ENCODE results near the gene BATF. TPM values are rescaled to one million over a fixed set of nuclear protein-coding genes. Genes with fewer than 3 reads are reported as not detected.
A peak's percentile ranks its signal among the peaks of the same experiment; 100 is the strongest.

Gene BATF
- total and polyA plus RNA-seq, 2 of the 8 experiments (the other 6 are each of a cell fraction or from before 2014, with no cell fraction given): not detected

DNA sequence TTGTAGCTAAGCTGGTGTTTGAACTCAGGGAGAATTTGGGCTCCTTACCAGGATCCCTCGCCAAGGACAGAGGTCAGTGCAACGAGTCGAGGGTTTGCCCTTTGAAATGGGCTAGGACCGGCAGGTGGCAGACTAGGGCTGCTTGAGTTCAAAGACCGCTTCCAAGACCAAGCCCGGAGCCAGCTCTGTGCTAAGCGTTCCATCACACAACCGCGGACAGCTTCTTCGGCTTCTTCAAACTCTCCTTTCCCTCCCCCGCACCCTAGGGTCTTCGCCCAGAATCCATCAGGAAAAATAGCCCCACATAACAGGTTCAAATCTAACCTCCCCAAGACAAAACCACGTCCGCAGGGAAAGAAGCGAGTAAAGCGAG is 55.4 kb downstream of the BATF start:
- Histone ChIP-seq H4K91ac (replicated peaks; ENCODE audit: insufficient read length, low read length) (no peak overlapping the region), H3K36me3 (ENCODE audit: control insufficient read depth in 2 of 4, insufficient read depth in 4 of 4, low read length in 3 of 4) (no peaks in the 10 kb centered on the region), H3K27ac (ENCODE audit: low read depth, low read length) (no peak overlapping the region), H3K79me1 (ENCODE audit: low read depth, low read length) (no peaks in the 10 kb centered on the region), H2BK20ac (ENCODE audit: low read length) (no peak overlapping the region), H2BK5ac (ENCODE audit: low read depth, low read length) (no peak overlapping the region), H3K79me2 (ENCODE audit: control insufficient read depth in 1 of 2, insufficient read depth in 2 of 2, low read length in 2 of 2) (no peaks in the 10 kb centered on the region), H3K14ac (ENCODE audit: insufficient read length) (no peak overlapping the region), H3K56ac (replicated peaks; ENCODE audit: insufficient read length, low read depth, low read length) (no peak overlapping the region), H3K4me3 (ENCODE audit: extremely low read depth in 1 of 4, insufficient read depth in 2 of 4, low read depth in 3 of 4, low read length in 4 of 4) (peak overlapping the region; percentile 46 to 83 (median 72)), H3K9ac (replicated peaks in 1 of 4; ENCODE audit: extremely low read depth in 1 of 4, low read depth in 3 of 4, low read length in 3 of 4) (peak overlapping the region in 2 of 4 experiments; percentile 38 to 44; a peak in 2 of 7 replicates), H3K4me2 (ENCODE audit: insufficient read depth in 1 of 2, low read depth in 2 of 2, low read length in 2 of 2) (peak overlapping the region; percentile 54 to 92), H3K18ac (ENCODE audit: extremely low read depth, low read length) (peak overlapping the region; percentile 76), H4K8ac (ENCODE audit: extremely low read depth, insufficient read depth, low read length) (no peak overlapping the region), H3K27me3 (replicated peaks in 1 of 4; ENCODE audit: control insufficient read depth in 3 of 4, extremely low read depth in 1 of 4, insufficient read depth in 3 of 4, low read length in 3 of 4) (peaks cover 0 to 8% (median 5%) of the 10 kb centered on the region in 4 experiments; a peak in 6 of 7 replicates), H4K20me1 (replicated peaks in 1 of 2; ENCODE audit: control insufficient read depth in 1 of 2, insufficient read depth in 2 of 2, low read length in 2 of 2) (no peaks in the 10 kb centered on the region), H2AFZ (ENCODE audit: low read length) (peak overlapping the region; percentile 97), H3K4ac (replicated peaks; ENCODE audit: insufficient read length, low read depth, low read length) (no peak overlapping the region), H3K9me3 (ENCODE audit: insufficient read depth in 2 of 2, low read depth in 1 of 2, low read length in 1 of 2) (no peaks in the 10 kb centered on the region), H3K23me2 (ENCODE audit: low read depth, low read length) (peaks cover 15% of the 10 kb centered on the region; the same call in 1 of the 2 replicates), H2BK15ac (ENCODE audit: low read length) (no peak overlapping the region), H2BK12ac (ENCODE audit: low read depth, low read length) (no peak overlapping the region), H3K4me1 (replicated peaks in 1 of 4; ENCODE audit: control insufficient read depth in 3 of 4, insufficient read depth in 4 of 4, low read length in 3 of 4) (peaks cover 0 to 13% (median 4%) of the 10 kb centered on the region in 4 experiments; a peak in 4 of 7 replicates), H3K23ac (ENCODE audit: insufficient read length) (no peak overlapping the region), H4K5ac (ENCODE audit: insufficient read length, low read depth, low read length) (no peak overlapping the region), H2AK5ac (ENCODE audit: low read depth, low read length) (no peak overlapping the region), H2BK120ac (replicated peaks; ENCODE audit: low read depth, low read length) (no peak overlapping the region)
- 4% methylated on average over 16 of the region's 16 CpGs; no CpG with 5 or more reads in 1 of the 2 experiments for WGBS, 2 experiments (ENCODE audit: extremely low coverage in 1 of 2, insufficient coverage in 1 of 2, insufficient read length in 1 of 2, insufficient replicate concordance in 2 of 2, low coverage in 1 of 2, low lambda C conversion rate in 2 of 2, missing lambda C conversion rate in 1 of 2)
- DNase-seq (ENCODE audit: low read depth in 1 of 2, low spot score in 2 of 2): peak; percentile 79 to 85
- FAIRE-seq: peak; percentile 96
- ChIA-PET POLR2A (ENCODE audit: partially characterized antibody) (interaction anchor here (0.8 to 3.3 kb wide), 8 partner anchors 9 to 86 kb away, joined by 3 to 22 read pairs (median 4); partner anchors contain the start of genes ERG28 and TTLL5), CTCF (ENCODE audit: partially characterized antibody) (interaction anchor here (0.6 to 19.5 kb wide), 44 partner anchors 9 to 402 kb away, joined by 3 to 348 read pairs (median 5); partner anchors contain the start of genes ERG28 and TTLL5)
- TF ChIP-seq RAD21 (IDR thresholded peaks at IDR 0.05 in 1 of 2, conservative IDR thresholded peaks at IDR 0.05 in 1 of 2; ENCODE audit: low read depth in 2 of 2, low read length in 2 of 2): peak; percentile 88 to 92
- TF ChIP-seq CTBP2 (IDR thresholded peaks at IDR 0.05; ENCODE audit: borderline replicate concordance, insufficient read depth, insufficient read length, low read length): no peak
- TF ChIP-seq, protein P1, sequence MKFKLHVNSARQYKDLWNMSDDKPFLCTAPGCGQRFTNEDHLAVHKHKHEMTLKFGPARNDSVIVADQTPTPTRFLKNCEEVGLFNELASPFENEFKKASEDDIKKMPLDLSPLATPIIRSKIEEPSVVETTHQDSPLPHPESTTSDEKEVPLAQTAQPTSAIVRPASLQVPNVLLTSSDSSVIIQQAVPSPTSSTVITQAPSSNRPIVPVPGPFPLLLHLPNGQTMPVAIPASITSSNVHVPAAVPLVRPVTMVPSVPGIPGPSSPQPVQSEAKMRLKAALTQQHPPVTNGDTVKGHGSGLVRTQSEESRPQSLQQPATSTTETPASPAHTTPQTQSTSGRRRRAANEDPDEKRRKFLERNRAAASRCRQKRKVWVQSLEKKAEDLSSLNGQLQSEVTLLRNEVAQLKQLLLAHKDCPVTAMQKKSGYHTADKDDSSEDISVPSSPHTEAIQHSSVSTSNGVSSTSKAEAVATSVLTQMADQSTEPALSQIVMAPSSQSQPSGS (IDR thresholded peaks at IDR 0.05; ENCODE audit: low read length): no peak
- peak; percentile 35; the same call in 1 of the 2 replicates for TF ChIP-seq YY1 (IDR thresholded peaks at IDR 0.05; ENCODE audit: low read depth, low read length)
- TF ChIP-seq EGR1 (IDR thresholded peaks at IDR 0.05; ENCODE audit: borderline replicate concordance, low read depth, low read length): peak; percentile 64; the same call in 1 of the 2 replicates
- TF ChIP-seq ASH2L (IDR thresholded peaks at IDR 0.05; ENCODE audit: low read length): peak; percentile 39
- 0 out of 2 replicates have a peak, but pooled peaks have one; percentile 0 for TF ChIP-seq TEAD4 (IDR thresholded peaks at IDR 0.05; ENCODE audit: low read depth, low read length)
- TF ChIP-seq, protein P2, sequence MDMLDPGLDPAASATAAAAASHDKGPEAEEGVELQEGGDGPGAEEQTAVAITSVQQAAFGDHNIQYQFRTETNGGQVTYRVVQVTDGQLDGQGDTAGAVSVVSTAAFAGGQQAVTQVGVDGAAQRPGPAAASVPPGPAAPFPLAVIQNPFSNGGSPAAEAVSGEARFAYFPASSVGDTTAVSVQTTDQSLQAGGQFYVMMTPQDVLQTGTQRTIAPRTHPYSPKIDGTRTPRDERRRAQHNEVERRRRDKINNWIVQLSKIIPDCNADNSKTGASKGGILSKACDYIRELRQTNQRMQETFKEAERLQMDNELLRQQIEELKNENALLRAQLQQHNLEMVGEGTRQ (IDR thresholded peaks at IDR 0.05; ENCODE audit: low read length): 0 out of 2 replicates have a peak, but pooled peaks have one; percentile 4
- no peak for TF ChIP-seq KDM5A (IDR thresholded peaks at IDR 0.05; ENCODE audit: low read length)

Measured in H1 (cell line).